H1 (cell line): ENCODE measurements around the gene ARL6IP4. TPM values are rescaled to one million over a fixed set of nuclear protein-coding genes. Genes with fewer than 3 reads are reported as not detected.

Experiments used
- CTCF ChIA-PET: fragments of 300-600 bp; sonication (Branson Sonifier 250); formaldehyde crosslinking; loops from one replicate; lab custom pipeline; 2021; ENCODE audit not compliant: partially characterized antibody; lab: Charles Lee
- POLR2A ChIA-PET: fragments of 300-600 bp; sonication (Branson Sonifier 250); formaldehyde crosslinking; loops from one replicate; lab custom pipeline; 2021; ENCODE audit warnings: inconsistent platforms; ENCODE audit not compliant: partially characterized antibody; lab: Charles Lee
- DNase-seq, 2 experiments: peaks; one replicate each; pipeline versions ENCODE4 v3.0.0 to v3.0.0-alpha.2; 2010 to 2022; ENCODE audit warnings: low spot score in 2 of 2, low read depth in 1 of 2, mixed read lengths in 1 of 2
- FAIRE-seq: peaks from 2 replicates; lab custom pipeline; 2011; peaks lifted over from hg19 to GRCh38; lab: Jason Lieb, UNC
- H2AFZ ChIP-seq: 2 replicates; pipeline ENCODE4 v1.8.1; 2012; ENCODE audit warnings: low read length, inconsistent platforms
- H2AK5ac ChIP-seq: 2 replicates; pipeline ENCODE4 v1.6.1; 2013; ENCODE audit warnings: low read depth, low read length
- H2BK120ac ChIP-seq: replicated peaks from 2 replicates; pipeline ENCODE3; 2013; ENCODE audit warnings: low read depth, low read length, inconsistent platforms
- H2BK12ac ChIP-seq: 2 replicates; pipeline ENCODE4 v1.6.1; 2013; ENCODE audit warnings: low read depth, low read length
- H2BK15ac ChIP-seq: 2 replicates; pipeline ENCODE4 v1.6.1; 2013; ENCODE audit warnings: low read length
- H2BK20ac ChIP-seq: 2 replicates; pipeline ENCODE4 v1.6.1; 2013; ENCODE audit warnings: low read length
- H2BK5ac ChIP-seq: 2 replicates; pipeline ENCODE4 v1.6.1; 2013; ENCODE audit warnings: low read depth, low read length
- H3K14ac ChIP-seq: 2 replicates; pipeline ENCODE4 v1.6.1; 2013; ENCODE audit warnings: inconsistent platforms; ENCODE audit not compliant: insufficient read length
- H3K18ac ChIP-seq: 2 replicates; pipeline ENCODE4 v1.6.1; 2013; ENCODE audit warnings: low read length; ENCODE audit errors: extremely low read depth
- H3K23ac ChIP-seq: 2 replicates; pipeline ENCODE4 v1.6.1; 2013; ENCODE audit warnings: inconsistent platforms; ENCODE audit not compliant: insufficient read length
- H3K23me2 ChIP-seq: 2 replicates; pipeline ENCODE4 v1.6.1; 2013; ENCODE audit warnings: low read depth, low read length
- H3K27ac ChIP-seq: 2 replicates; pipeline ENCODE4 v1.6.1; 2011; ENCODE audit warnings: low read depth, low read length, inconsistent platforms
- H3K27me3 ChIP-seq, 4 experiments: replicated peaks in 1 of 4; 1 replicate in 1 of 4; 2 replicates in 3 of 4; pipeline versions ENCODE4 v1.6.1 to v1.8.1; 2011 to 2013; ENCODE audit warnings: low read length in 3 of 4, mild to moderate bottlenecking in 3 of 4, inconsistent platforms in 2 of 4, mixed read lengths in 2 of 4, moderate library complexity in 1 of 4; ENCODE audit not compliant: control insufficient read depth in 3 of 4, insufficient read depth in 3 of 4; ENCODE audit errors: extremely low read depth in 1 of 4
- H3K36me3 ChIP-seq, 4 experiments: 2 replicates each; pipeline versions ENCODE4 v1.6.1 to v1.8.1; 2011 to 2013; ENCODE audit warnings: mild to moderate bottlenecking in 4 of 4, low read length in 3 of 4, moderate library complexity in 2 of 4, control low read depth in 1 of 4, inconsistent platforms in 1 of 4; ENCODE audit not compliant: insufficient read depth in 4 of 4, control insufficient read depth in 2 of 4
- H3K4ac ChIP-seq: replicated peaks from 2 replicates; pipeline ENCODE3; 2013; ENCODE audit warnings: low read length, low read depth, mixed read lengths, inconsistent platforms; ENCODE audit not compliant: insufficient read length
- H3K4me1 ChIP-seq, 4 experiments: replicated peaks in 1 of 4; 1 replicate in 1 of 4; 2 replicates in 3 of 4; pipeline versions ENCODE4 v1.6.1 to v1.8.1; 2011 to 2013; ENCODE audit warnings: low read length in 3 of 4, inconsistent platforms in 2 of 4, mixed read lengths in 1 of 4; ENCODE audit not compliant: insufficient read depth in 4 of 4, control insufficient read depth in 3 of 4
- H3K4me2 ChIP-seq, 2 experiments: 2 replicates each; pipeline versions ENCODE4 v1.6.1 to v1.8.1; 2011 to 2013; ENCODE audit warnings: low read depth in 2 of 2, low read length in 2 of 2, control low read depth in 1 of 2, inconsistent platforms in 1 of 2, mild to moderate bottlenecking in 1 of 2; ENCODE audit not compliant: insufficient read depth in 1 of 2
- H3K4me3 ChIP-seq, 4 experiments: fragments of 200-600, 300-600 bp in 1 of 4; sonication (generic), shearing (Covaris generic), sonication (Bioruptor Twin) in 1 of 4; 2 replicates each; pipeline versions ENCODE4 v1.5.1 to v1.8.1; 2011 to 2016; ENCODE audit warnings: low read length in 4 of 4, low read depth in 3 of 4, control low read depth in 2 of 4, inconsistent platforms in 2 of 4, mild to moderate bottlenecking in 2 of 4, mixed read lengths in 1 of 4, moderate library complexity in 1 of 4; ENCODE audit not compliant: insufficient read depth in 2 of 4; ENCODE audit errors: extremely low read depth in 1 of 4
- H3K56ac ChIP-seq: replicated peaks from 2 replicates; pipeline ENCODE3; 2013; ENCODE audit warnings: low read depth, mild to moderate bottlenecking, mixed read lengths, low read length, inconsistent platforms; ENCODE audit not compliant: insufficient read length
- H3K79me1 ChIP-seq: 2 replicates; pipeline ENCODE4 v1.6.1; 2013; ENCODE audit warnings: low read depth, low read length, control low read depth
- H3K79me2 ChIP-seq, 2 experiments: 2 replicates each; pipeline versions ENCODE4 v1.6.1 to v1.8.1; 2012 to 2013; ENCODE audit warnings: low read length in 2 of 2, mild to moderate bottlenecking in 2 of 2, inconsistent platforms in 1 of 2; ENCODE audit not compliant: insufficient read depth in 2 of 2, control insufficient read depth in 1 of 2
- H3K9ac ChIP-seq, 4 experiments: replicated peaks in 1 of 4; 1 replicate in 1 of 4; 2 replicates in 3 of 4; pipeline versions ENCODE4 v1.6.1 to v1.8.1; 2011 to 2013; ENCODE audit warnings: low read depth in 3 of 4, low read length in 3 of 4, control low read depth in 2 of 4, mild to moderate bottlenecking in 2 of 4, moderate library complexity in 2 of 4, inconsistent platforms in 1 of 4; ENCODE audit errors: extremely low read depth in 1 of 4
- H3K9me3 ChIP-seq, 2 experiments: 2 replicates each; pipeline versions ENCODE4 v1.6.1 to v1.8.1; 2012 to 2013; ENCODE audit warnings: mild to moderate bottlenecking in 2 of 2, moderate library complexity in 2 of 2, control low read depth in 1 of 2, inconsistent platforms in 1 of 2, low read depth in 1 of 2, low read length in 1 of 2, mixed read lengths in 1 of 2; ENCODE audit not compliant: insufficient read depth in 2 of 2
- H4K20me1 ChIP-seq, 2 experiments: replicated peaks in 1 of 2; 2 replicates each; pipeline versions ENCODE3 to v1.8.1; 2011 to 2013; ENCODE audit warnings: inconsistent platforms in 2 of 2, low read length in 2 of 2, mild to moderate bottlenecking in 1 of 2; ENCODE audit not compliant: insufficient read depth in 2 of 2, control insufficient read depth in 1 of 2
- H4K5ac ChIP-seq: 2 replicates; pipeline ENCODE4 v1.6.1; 2013; ENCODE audit warnings: low read length, low read depth, mixed read lengths, inconsistent platforms; ENCODE audit not compliant: insufficient read length
- H4K8ac ChIP-seq: 2 replicates; pipeline ENCODE4 v1.8.0; 2013; ENCODE audit warnings: mild to moderate bottlenecking, moderate library complexity, low read length, inconsistent platforms; ENCODE audit not compliant: insufficient read depth; ENCODE audit errors: extremely low read depth
- H4K91ac ChIP-seq: replicated peaks from 2 replicates; pipeline ENCODE3; 2013; ENCODE audit warnings: low read length, mixed read lengths, inconsistent platforms; ENCODE audit not compliant: insufficient read length
- GTF2F1 ChIP-seq: IDR thresholded peaks from 2 replicates; pipeline ENCODE4 v1.6.1; 2012; ENCODE audit warnings: low read depth, low read length, improper control_type of control experiment, borderline replicate concordance
- MAX ChIP-seq: IDR thresholded peaks from 2 replicates; pipeline ENCODE4 v1.6.1; 2012; ENCODE audit warnings: inconsistent platforms
- NANOG ChIP-seq: IDR thresholded peaks from 2 replicates; pipeline ENCODE4 v1.6.1; 2011; ENCODE audit warnings: low read length, low read depth, mild to moderate bottlenecking, inconsistent platforms; ENCODE audit not compliant: insufficient read depth, poor library complexity, severe bottlenecking
- POLR2A ChIP-seq, 2 experiments: IDR thresholded peaks; 1 replicate in 1 of 2; 2 replicates in 1 of 2; pipeline ENCODE4 v1.6.1; 2011; ENCODE audit warnings: low read depth in 2 of 2, low read length in 2 of 2, mild to moderate bottlenecking in 2 of 2; ENCODE audit errors: control extremely low read depth in 1 of 2
- RBBP5 ChIP-seq: IDR thresholded peaks from 2 replicates; pipeline ENCODE4 v1.7.1; 2012; ENCODE audit warnings: low read depth, mild to moderate bottlenecking, inconsistent platforms, low read length, moderate library complexity, borderline replicate concordance
- RXRA ChIP-seq: IDR thresholded peaks from 2 replicates; pipeline ENCODE4 v1.6.1; 2011; ENCODE audit warnings: low read depth, mild to moderate bottlenecking, low read length, moderate library complexity; ENCODE audit not compliant: insufficient read depth
- SP2 ChIP-seq: IDR thresholded peaks from 2 replicates; pipeline ENCODE4 v1.6.1; 2012; ENCODE audit warnings: mild to moderate bottlenecking, low read length, inconsistent platforms
- WGBS, 2 experiments: shearing (Covaris generic) in 1 of 2; methylation state at CpG; one replicate each; pipeline versions ENCODE4 v1.1.6 to v1.1.7; 2013 to 2015; ENCODE audit warnings: low lambda C conversion rate in 2 of 2, mixed read lengths in 2 of 2, inconsistent platforms in 1 of 2, low coverage in 1 of 2, missing lambda C conversion rate in 1 of 2; ENCODE audit not compliant: insufficient replicate concordance in 2 of 2, insufficient coverage in 1 of 2, insufficient read length in 1 of 2; ENCODE audit errors: extremely low coverage in 1 of 2, missing lambda C conversion rate in 1 of 2; 5-methylcytosine and 5-hydroxymethylcytosine counted together
- polyA plus RNA-seq, 7 experiments: library from polyadenylated mRNA; depleted of rRNA in 3 of 7; stranded (reverse) in 5 of 7; unstranded in 2 of 7; fragments of >200 nt in 5 of 7; fragments of 200-250 nt in 2 of 7; gene quantifications; 1 replicate in 5 of 7; 2 replicates in 1 of 7; 4 replicates in 1 of 7; pipeline versions ENCODE4 v1.2.1 to v1.2.3, GENCODE V29; 2011 to 2013; ENCODE audit warnings: missing spikeins in 2 of 7, mixed read lengths in 2 of 7
- total RNA-seq: library from RNA; stranded (reverse); fragmentation: NEBNext Ultra II Directional; extraction: Animal tissue kit (Norgen Biotek cat#: 25700); gene quantifications from 2 replicates; pipeline ENCODE4 v1.2.1, GENCODE V29; 2021

The ARL6IP4 gene
- total and polyA plus RNA-seq, 2 of the 8 experiments (the other 6 are each of a cell fraction or from before 2014, with no cell fraction given): 76.4 to 109 TPM

- TF ChIP-seq SP2 (no peak), POLR2A (IDR thresholded peaks at IDR 0.05; ENCODE audit: control extremely low read depth in 1 of 2, low read depth in 2 of 2, low read length in 2 of 2) (no peak), RBBP5 (no peak), MAX (no peak), NANOG (no peak), GTF2F1 (no peak), RXRA (no peak)
- Histone ChIP-seq H3K79me1 (no peaks in the 10 kb centered on the region), H3K23ac (no peak overlapping the region), H3K14ac (no peak overlapping the region), H3K4me2 (no peak overlapping the region), H3K9ac (no peak overlapping the region), H4K91ac (no peak overlapping the region), H3K79me2 (no peaks in the 10 kb centered on the region), H3K23me2 (no peaks in the 10 kb centered on the region), H3K56ac (no peak overlapping the region), H4K20me1 (peaks cover 3 to 7% of the 10 kb centered on the region in 2 experiments), H2BK20ac (no peak overlapping the region), H3K4me1 (no peaks in the 10 kb centered on the region), H2BK15ac (no peak overlapping the region), H4K8ac (no peak overlapping the region), H3K4ac (no peak overlapping the region), H3K18ac (no peak overlapping the region), H2AFZ (no peak overlapping the region), H3K27me3 (no peaks in the 10 kb centered on the region), H2BK5ac (no peak overlapping the region), H3K36me3 (peaks cover 0 to 3% (median 0%) of the 10 kb centered on the region in 4 experiments; a peak in 1 of 8 replicates), H3K4me3 (no peak overlapping the region), H3K27ac (no peak overlapping the region), H2BK120ac (no peak overlapping the region), H2BK12ac (no peak overlapping the region), H3K9me3 (no peaks in the 10 kb centered on the region), H4K5ac (no peak overlapping the region), H2AK5ac (no peak overlapping the region)
- ChIA-PET POLR2A (no interaction called here), CTCF (interaction anchor here (0.8 to 21.5 kb wide), 6 partner anchors 8 to 162 kb away, joined by 3 to 473 read pairs (median 10); no protein-coding TSS in a partner anchor)
- FAIRE-seq: no peak
- 96% methylated on average over 8 of the region's 8 CpGs; no CpG with 5 or more reads in 1 of the 2 experiments for WGBS, 2 experiments
- no peak for DNase-seq
Measured at GRCh38 chr12:122955156-122955555, 25.3 kb upstream of the ARL6IP4 start.
